ENCODE data around the gene LTBP4. TPM values are rescaled to one million over a fixed set of nuclear protein-coding genes. Genes with fewer than 3 reads are reported as not detected.

The LTBP4 gene
- total RNA-seq, 1 donor from 2014 or later = 24.7 TPM

DNA sequence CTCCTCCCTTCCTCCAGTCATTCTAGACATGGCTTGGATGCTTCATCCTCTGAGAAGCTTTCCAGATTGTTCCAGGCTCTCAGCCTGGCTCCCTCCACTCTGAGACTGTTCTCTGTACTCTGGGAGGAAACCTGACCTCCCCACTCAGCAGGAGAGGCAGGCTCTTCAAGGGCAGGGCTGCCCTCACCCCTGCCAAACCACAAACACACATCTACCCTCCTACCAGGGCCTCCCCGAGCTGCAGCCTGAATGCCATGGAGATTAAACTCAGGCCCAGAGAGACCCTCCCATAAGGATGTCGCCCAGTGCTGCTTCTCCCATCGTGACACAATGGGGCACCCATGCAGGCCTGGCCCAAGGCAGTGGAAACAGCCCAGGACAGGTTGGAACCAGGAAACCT lies 73.1 kb downstream of the LTBP4 start:
- no peaks in the 10 kb centered on the region for H3K27me3 Mint-ChIP-seq (ENCODE audit: insufficient read depth, low read depth)
- H3K9me3 ChIP-seq (ENCODE audit: low read depth) = no peaks in the 10 kb centered on the region
- no peak overlapping the region for H3K9ac ChIP-seq
- H2AFZ ChIP-seq (replicated peaks) = no peak overlapping the region
- no peaks in the 10 kb centered on the region for H3K4me1 Mint-ChIP-seq
- H3K36me3 ChIP-seq = no peaks in the 10 kb centered on the region
- no peak for TF ChIP-seq EZH2 (IDR thresholded peaks at IDR 0.05)
- TF ChIP-seq EZH2phosphoT487 (IDR thresholded peaks at IDR 0.05) = no peak
- TF ChIP-seq CTCF (IDR thresholded peaks at IDR 0.05) = no peak
- DNase-seq (ENCODE audit: low spot score) = no peak
- peaks cover 2% of the 10 kb centered on the region for H3K9me3 Mint-ChIP-seq
- H3K4me1 ChIP-seq = no peaks in the 10 kb centered on the region
- no peak overlapping the region for H3K4me3 ChIP-seq
- no peak overlapping the region for H3K27ac Mint-ChIP-seq
- no peaks in the 10 kb centered on the region for H3K79me2 ChIP-seq (ENCODE audit: low read depth)
- no peak overlapping the region for H3K27ac ChIP-seq
- H3F3A ChIP-seq (ENCODE audit: low read depth) = no peaks in the 10 kb centered on the region
- H3K27me3 ChIP-seq = no peaks in the 10 kb centered on the region
- H3K4me2 ChIP-seq = no peak overlapping the region
- no peaks in the 10 kb centered on the region for H4K20me1 ChIP-seq (ENCODE audit: low read depth)
- peaks cover 26% of the 10 kb centered on the region for H3K36me3 Mint-ChIP-seq
- no peak overlapping the region for H3K4me3 Mint-ChIP-seq

- Histone ChIP-seq H3K27ac (no peak overlapping the region), H3K9ac (no peak overlapping the region), H4K20me1 (ENCODE audit: low read depth) (no peaks in the 10 kb centered on the region), H3K9me3 (ENCODE audit: low read depth) (no peaks in the 10 kb centered on the region), H3K36me3 (no peaks in the 10 kb centered on the region), H2AFZ (replicated peaks) (no peak overlapping the region), H3K27me3 (no peaks in the 10 kb centered on the region), H3K79me2 (ENCODE audit: low read depth) (no peaks in the 10 kb centered on the region), H3K4me1 (no peaks in the 10 kb centered on the region), H3K4me3 (no peak overlapping the region), H3F3A (ENCODE audit: low read depth) (no peaks in the 10 kb centered on the region), H3K4me2 (no peak overlapping the region)
- H3K9me3 Mint-ChIP-seq = no peaks in the 10 kb centered on the region
- H3K4me1 Mint-ChIP-seq = no peaks in the 10 kb centered on the region
- H3K27me3 Mint-ChIP-seq (ENCODE audit: insufficient read depth, low read depth) = no peaks in the 10 kb centered on the region
- no peak for DNase-seq (ENCODE audit: low spot score)
- no peak for TF ChIP-seq CTCF (IDR thresholded peaks at IDR 0.05)
- no peak for TF ChIP-seq EZH2phosphoT487 (IDR thresholded peaks at IDR 0.05)
- no peak for TF ChIP-seq EZH2 (IDR thresholded peaks at IDR 0.05)
- peaks cover 21% of the 10 kb centered on the region for H3K36me3 Mint-ChIP-seq
- H3K27ac Mint-ChIP-seq = no peak overlapping the region
- no peak overlapping the region for H3K4me3 Mint-ChIP-seq
Measured at GRCh38 chr19:40677156-40677555, 76.0 kb downstream of the LTBP4 start.

Other genes starting within 250 kb of the LTBP4 start
- 0.34 TPM in 1 of 2 replicates, not detected in the other for gene HIPK4, start 211.2 kb upstream of the LTBP4 start, total RNA-seq (ENCODE audit: low replicate concordance)
- gene PRX, start 188.0 kb upstream of the LTBP4 start, total RNA-seq (ENCODE audit: low replicate concordance) = 1.4 and 4.7 TPM in 2 replicates
- 2.4 and 5.5 TPM in 2 replicates for gene SERTAD1, start 175.4 kb upstream of the LTBP4 start, total RNA-seq (ENCODE audit: low replicate concordance)
- gene SERTAD3, start 157.0 kb upstream of the LTBP4 start, total RNA-seq (ENCODE audit: low replicate concordance) = 15.3 and 27.4 TPM in 2 replicates
- gene BLVRB, start 135.6 kb upstream of the LTBP4 start, total RNA-seq (ENCODE audit: low replicate concordance) = 11.3 and 24.4 TPM in 2 replicates
- gene SPTBN4, start 134.4 kb upstream of the LTBP4 start, total RNA-seq (ENCODE audit: low replicate concordance) = 2.5 and 8.4 TPM in 2 replicates
- gene SHKBP1, start 24.5 kb upstream of the LTBP4 start, total RNA-seq (ENCODE audit: low replicate concordance) = 20.6 and 63.7 TPM in 2 replicates
- 6.4 and 19.8 TPM in 2 replicates for gene NUMBL, start 89.3 kb downstream of the LTBP4 start, total RNA-seq (ENCODE audit: low replicate concordance)
- 27.7 and 89.7 TPM in 2 replicates for gene COQ8B, start 115.5 kb downstream of the LTBP4 start, total RNA-seq (ENCODE audit: low replicate concordance)
- 6.5 and 12.4 TPM in 2 replicates for gene ITPKC, start 115.7 kb downstream of the LTBP4 start, total RNA-seq (ENCODE audit: low replicate concordance)
- gene ACTMAP, start 149.1 kb downstream of the LTBP4 start, total RNA-seq (ENCODE audit: low replicate concordance) = 1.9 and 4.3 TPM in 2 replicates
- gene SNRPA, start 149.8 kb downstream of the LTBP4 start, total RNA-seq (ENCODE audit: low replicate concordance) = 112 and 179 TPM in 2 replicates
- not detected in 2 replicates for gene MIA, start 174.2 kb downstream of the LTBP4 start, total RNA-seq (ENCODE audit: low replicate concordance)
- gene RAB4B, start 176.9 kb downstream of the LTBP4 start, total RNA-seq (ENCODE audit: low replicate concordance) = 12.9 and 27.0 TPM in 2 replicates
- 27.0 and 97.3 TPM in 2 replicates for gene EGLN2, start 197.8 kb downstream of the LTBP4 start, total RNA-seq (ENCODE audit: low replicate concordance)
- not detected in 2 replicates for gene CYP2A6, start 249.1 kb downstream of the LTBP4 start, total RNA-seq (ENCODE audit: low replicate concordance)